Tibial nerve (tissue), 4 donors: ENCODE results near the gene GALNT14.

ENCODE experiments used
- CTCF ChIP-seq, 5 experiments: fragments of 200-600 bp in 3 of 5; fragments of 450-650 bp in 2 of 5; sonication (generic) in 3 of 5; IDR thresholded peaks; one replicate each; pipeline ENCODE4 v1.5.1; 2016 to 2019; ENCODE audit warnings: antibody characterized with exemption in 5 of 5, mild to moderate bottlenecking in 3 of 5, moderate library complexity in 2 of 5
- EP300 ChIP-seq, 2 donors: sonication (generic); formaldehyde crosslinking; IDR thresholded peaks; one replicate each; pipeline ENCODE4 v1.6.1; 2017; ENCODE audit warnings: antibody characterized with exemption in 2 of 2, mild to moderate bottlenecking in 1 of 2
- POLR2A ChIP-seq, 2 donors: fragments of 450-650 bp; IDR thresholded peaks; one replicate each; pipeline ENCODE4 v1.6.1; 2017; ENCODE audit warnings: antibody characterized with exemption in 2 of 2, mild to moderate bottlenecking in 2 of 2, moderate library complexity in 2 of 2

GRCh38 chr2:31187166-31187565, 48.9 kb upstream of the GALNT14 start:
- TF ChIP-seq CTCF (IDR thresholded peaks at IDR 0.05), result no peak
- TF ChIP-seq POLR2A (IDR thresholded peaks at IDR 0.05), result no peak
- no peak for TF ChIP-seq EP300 (IDR thresholded peaks at IDR 0.05)
